CD14-positive monocyte (primary cell): ENCODE measurements around the gene PSMA7. TPM values are rescaled to one million over a fixed set of nuclear protein-coding genes. Genes with fewer than 3 reads are reported as not detected.
A peak's percentile ranks its signal among the peaks of the same experiment; 100 is the strongest.

Experiments used
- DNase-seq, 3 donors: peaks; one replicate each; pipeline ENCODE4 v3.0.0-alpha.2; 2011 to 2022
- H2AFZ ChIP-seq: 2 replicates; pipeline ENCODE4 v1.6.0; 2012; ENCODE audit warnings: mild to moderate bottlenecking, low read depth, low read length, inconsistent platforms; ENCODE audit not compliant: insufficient read depth, poor library complexity, severe bottlenecking
- H3K27ac ChIP-seq, 2 donors: 1 replicate in 1 of 2; 2 replicates in 1 of 2; pipeline ENCODE4 v1.5.1; 2012 to 2013; ENCODE audit warnings: low read length in 2 of 2, control low read depth in 1 of 2, inconsistent platforms in 1 of 2, low read depth in 1 of 2, mild to moderate bottlenecking in 1 of 2
- H3K27me3 ChIP-seq, 2 donors: one replicate each; pipeline versions ENCODE4 v1.6.0 to v1.6.1; 2011 to 2013; ENCODE audit warnings: low read length in 2 of 2; ENCODE audit not compliant: control insufficient read depth in 2 of 2, insufficient read depth in 2 of 2
- H3K36me3 ChIP-seq, 2 donors: replicated peaks in 1 of 2; 1 replicate in 1 of 2; 2 replicates in 1 of 2; pipeline versions ENCODE4 v1.5.1 to v1.6.1; 2012 to 2013; ENCODE audit warnings: low read length in 2 of 2, control low read depth in 1 of 2, inconsistent platforms in 1 of 2, mild to moderate bottlenecking in 1 of 2; ENCODE audit not compliant: insufficient read depth in 2 of 2, control insufficient read depth in 1 of 2
- H3K4me1 ChIP-seq, 2 donors: 1 replicate in 1 of 2; 2 replicates in 1 of 2; pipeline versions ENCODE4 v1.5.1 to v1.6.1; 2012 to 2013; ENCODE audit warnings: low read length in 2 of 2, control low read depth in 1 of 2, inconsistent platforms in 1 of 2, mild to moderate bottlenecking in 1 of 2, moderate library complexity in 1 of 2; ENCODE audit not compliant: insufficient read depth in 2 of 2, control insufficient read depth in 1 of 2
- H3K4me2 ChIP-seq: replicated peaks from 2 replicates; pipeline ENCODE3; 2012; ENCODE audit warnings: low read length, moderate library complexity, mild to moderate bottlenecking; ENCODE audit not compliant: poor library complexity, severe bottlenecking; ENCODE audit errors: extremely low read depth
- H3K4me3 ChIP-seq, 3 experiments: fragments of 200-600 bp in 1 of 3; sonication (generic) in 1 of 3; replicated peaks in 1 of 3; 1 replicate in 2 of 3; 2 replicates in 1 of 3; pipeline ENCODE4 v1.5.1; 2011 to 2013; ENCODE audit warnings: low read length in 3 of 3, mild to moderate bottlenecking in 3 of 3, control low read depth in 2 of 3, low read depth in 2 of 3, inconsistent platforms in 1 of 3, moderate library complexity in 1 of 3
- H3K79me2 ChIP-seq: 2 replicates; pipeline ENCODE4 v1.6.0; 2012; ENCODE audit warnings: mild to moderate bottlenecking, control low read depth, inconsistent platforms, low read length, moderate library complexity; ENCODE audit not compliant: insufficient read depth
- H3K9ac ChIP-seq: 2 replicates; pipeline ENCODE4 v1.6.0; 2017; ENCODE audit warnings: low read length, mild to moderate bottlenecking; ENCODE audit not compliant: insufficient read depth, poor library complexity, severe bottlenecking
- H3K9me3 ChIP-seq, 2 donors: replicated peaks in 1 of 2; 1 replicate in 1 of 2; 2 replicates in 1 of 2; pipeline versions ENCODE4 v1.5.1 to v1.6.1; 2012 to 2013; ENCODE audit warnings: low read length in 2 of 2, control low read depth in 1 of 2; ENCODE audit not compliant: control insufficient read depth in 1 of 2, insufficient read depth in 1 of 2
- H4K20me1 ChIP-seq: 2 replicates; pipeline ENCODE4 v1.6.0; 2012; ENCODE audit warnings: mild to moderate bottlenecking, low read length, control low read depth, moderate library complexity; ENCODE audit not compliant: insufficient read depth
- H3K27ac Mint-ChIP-seq, 7 donors: one replicate each; pipeline ENCODE4 v1.8.0; 2020; ENCODE audit warnings: mild to moderate bottlenecking in 7 of 7, mixed read lengths in 7 of 7, moderate library complexity in 6 of 7, inconsistent platforms in 2 of 7
- H3K27me3 Mint-ChIP-seq, 3 donors: one replicate each; pipeline ENCODE4 v1.8.0; 2021 to 2022; ENCODE audit warnings: low read depth in 3 of 3, mild to moderate bottlenecking in 3 of 3, mixed read lengths in 3 of 3, moderate library complexity in 3 of 3, inconsistent platforms in 1 of 3
- H3K36me3 Mint-ChIP-seq, 2 donors: one replicate each; pipeline ENCODE4 v1.8.0; 2020; ENCODE audit warnings: mixed read lengths in 2 of 2, inconsistent platforms in 1 of 2, mild to moderate bottlenecking in 1 of 2
- H3K4me1 Mint-ChIP-seq: one replicate; pipeline ENCODE4 v1.8.0; 2020; ENCODE audit warnings: mild to moderate bottlenecking, mixed read lengths
- H3K4me3 Mint-ChIP-seq, 2 donors: one replicate each; pipeline ENCODE4 v1.8.0; 2020; ENCODE audit warnings: mild to moderate bottlenecking in 2 of 2, mixed read lengths in 2 of 2, moderate library complexity in 1 of 2
- H3K9me3 Mint-ChIP-seq, 7 donors: one replicate each; pipeline ENCODE4 v1.8.0; 2020 to 2022; ENCODE audit warnings: mixed read lengths in 7 of 7, mild to moderate bottlenecking in 6 of 7, moderate library complexity in 6 of 7, inconsistent platforms in 2 of 7
- CTCF ChIP-seq: fragments of 200-600 bp; IDR thresholded peaks from one replicate; pipeline ENCODE4 v1.8.0; 2022; ENCODE audit warnings: antibody characterized with exemption, mild to moderate bottlenecking
- WGBS: methylation state at CpG from one replicate; pipeline ENCODE4 v1.1.5; 2013; ENCODE audit warnings: missing lambda C conversion rate; ENCODE audit not compliant: insufficient coverage; 5-methylcytosine and 5-hydroxymethylcytosine counted together
- intact Hi-C, 2 donors: fragments of 100-400 bp; cut with micrococcal nuclease; formaldehyde crosslinking; loops; one replicate each; pipeline versions ENCODE4 v1.15.0 to v1.15.1; 2023
- polyA plus RNA-seq, 3 donors: library from polyadenylated mRNA; depleted of rRNA in 1 of 3; unstranded in 2 of 3; stranded (reverse) in 1 of 3; fragments of 300-500 nt in 2 of 3; fragments of >200 nt in 1 of 3; fragmentation: Illumina TruSeq in 2 of 3; gene quantifications; 1 replicate in 2 of 3; 2 replicates in 1 of 3; pipeline ENCODE4 v1.2.3, GENCODE V29; 2012 to 2021

PSMA7 gene
- polyA plus RNA-seq, 3 donors: 402 to 668 (median 527) TPM

GRCh38 chr20:62163986-62164762, 21.0 kb upstream of the PSMA7 start:
- Histone ChIP-seq H3K4me1 (no peaks in the 10 kb centered on the region), H3K9ac (no peak overlapping the region), H3K9me3 (no peaks in the 10 kb centered on the region), H3K27me3 (no peaks in the 10 kb centered on the region), H2AFZ (no peak overlapping the region), H3K36me3 (peaks cover 60 to 88% of the 10 kb centered on the region in 2 donors), H3K4me3 (no peak overlapping the region), H3K27ac (no peak overlapping the region), H3K4me2 (no peak overlapping the region), H4K20me1 (no peaks in the 10 kb centered on the region), H3K79me2 (no peaks in the 10 kb centered on the region)
- DNase-seq: no peak
- 94% methylated on average over 20 of the region's 29 CpGs for WGBS
- Mint-ChIP-seq H3K4me3 (no peak overlapping the region), H3K9me3 (no peaks in the 10 kb centered on the region), H3K27me3 (peaks cover 0 to 2% (median 0%) of the 10 kb centered on the region in 3 donors), H3K4me1 (no peaks in the 10 kb centered on the region), H3K27ac (peak overlapping the region in 3 of 7 donors; percentile 41 to 60 (median 44)), H3K36me3 (peaks cover 62 to 91% of the 10 kb centered on the region in 2 donors)
- intact Hi-C loops: no loop called here
- no peak for TF ChIP-seq CTCF

GRCh38 chr20:62163485-62163865, 20.3 kb upstream of the PSMA7 start:
- Histone ChIP-seq H3K79me2 (peaks cover under 1% of the 10 kb centered on the region), H3K36me3 (peaks cover 59 to 88% of the 10 kb centered on the region in 2 donors), H3K9me3 (no peaks in the 10 kb centered on the region), H4K20me1 (peaks cover 2% of the 10 kb centered on the region), H3K9ac (no peak overlapping the region), H3K4me1 (no peaks in the 10 kb centered on the region), H3K27me3 (no peaks in the 10 kb centered on the region), H3K4me2 (no peak overlapping the region), H3K27ac (no peak overlapping the region), H3K4me3 (no peak overlapping the region), H2AFZ (no peak overlapping the region)
- intact Hi-C loops: no loop called here
- H3K27ac Mint-ChIP-seq: no peak overlapping the region
- 97% methylated on average over 19 of the region's 25 CpGs for WGBS
- H3K27me3 Mint-ChIP-seq: peaks cover 0 to 2% (median 0%) of the 10 kb centered on the region in 3 donors
- H3K36me3 Mint-ChIP-seq: peaks cover 57 to 88% of the 10 kb centered on the region in 2 donors
- no peak for TF ChIP-seq CTCF
- H3K4me1 Mint-ChIP-seq: no peaks in the 10 kb centered on the region
- no peaks in the 10 kb centered on the region for H3K9me3 Mint-ChIP-seq
- H3K4me3 Mint-ChIP-seq: no peak overlapping the region
- DNase-seq: no peak
